AG09309 (cell line): ENCODE results near the gene LRRC27.

Experiments used
- DNase-seq: peaks from one replicate; pipeline ENCODE4 v3.0.0-alpha.2; 2010; ENCODE audit warnings: low read depth
- H3K4me3 ChIP-seq: 2 replicates; pipeline ENCODE4 v1.5.1; 2011; ENCODE audit warnings: mild to moderate bottlenecking, low read depth, low read length, moderate library complexity; ENCODE audit not compliant: control insufficient read depth
- CTCF ChIP-seq: IDR thresholded peaks from 2 replicates; pipeline ENCODE4 v1.5.1; 2011; ENCODE audit warnings: mild to moderate bottlenecking, low read depth, low read length, inconsistent platforms; ENCODE audit not compliant: insufficient read depth, control insufficient read depth; ENCODE audit errors: missing control alignments

LRRC27 gene

DNA sequence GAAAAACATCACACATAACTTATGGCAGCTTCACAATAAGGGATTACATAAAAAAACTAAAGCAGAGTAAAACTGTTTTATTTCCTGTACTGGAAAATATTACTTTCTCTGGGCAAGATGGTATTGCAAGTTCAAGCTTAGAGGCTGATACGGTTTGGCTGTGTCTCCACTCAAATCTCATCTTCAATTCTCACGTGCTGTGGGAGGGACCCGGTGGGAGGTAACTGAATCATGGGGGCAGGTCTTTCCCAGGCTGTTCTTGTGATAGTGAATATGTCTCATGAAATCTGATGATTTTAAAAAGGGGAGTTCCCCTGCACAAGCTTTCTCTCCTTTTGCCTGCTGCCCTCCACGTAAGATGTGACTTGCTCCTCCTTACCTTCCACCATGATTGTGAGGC lies 5.1 kb upstream of the LRRC27 start:
- H3K4me3 ChIP-seq, result no peak overlapping the region
- no peak for DNase-seq
- no peak for TF ChIP-seq CTCF

DNA sequence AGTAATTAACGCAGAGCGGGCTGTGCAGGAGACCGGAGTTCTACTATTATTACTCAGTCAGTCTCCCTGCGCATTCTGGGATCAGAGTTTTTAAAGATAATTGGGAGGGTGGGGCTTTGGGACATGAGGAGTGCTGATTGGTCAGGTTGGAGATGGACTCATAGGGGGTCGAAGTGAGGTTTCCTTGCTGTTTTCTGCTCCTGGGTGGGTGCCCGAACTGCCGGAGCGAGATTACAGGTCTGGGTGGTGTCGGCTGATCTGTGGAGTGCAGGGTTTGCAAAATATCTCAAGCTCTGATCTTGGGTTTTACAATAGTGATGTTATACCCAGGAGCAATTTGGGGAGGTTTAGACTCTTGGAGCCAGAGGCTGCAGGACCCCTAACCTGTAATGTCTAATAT lies 3.9 kb upstream of the LRRC27 start:
- H3K4me3 ChIP-seq, result no peak overlapping the region

DNA sequence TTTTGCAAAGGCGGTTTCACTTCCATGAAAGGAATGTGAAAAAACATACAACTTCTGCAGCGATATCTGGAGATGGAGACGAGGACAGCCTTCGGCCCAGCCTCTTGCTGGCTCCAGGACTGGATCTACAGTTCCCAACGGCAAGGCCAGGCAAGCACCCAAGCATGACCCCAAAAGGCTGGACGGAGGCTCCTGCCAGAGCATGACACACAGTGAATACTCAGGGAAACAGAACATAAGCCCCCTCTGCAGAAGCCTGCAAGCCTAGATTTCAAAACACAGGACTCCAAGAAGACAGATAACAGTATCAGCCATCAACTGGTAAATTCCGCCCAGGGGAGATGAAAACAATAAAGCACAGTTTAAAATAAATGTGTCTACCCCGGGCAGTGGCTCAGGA lies 3.3 kb upstream of the LRRC27 start:
- no peak for TF ChIP-seq CTCF
- H3K4me3 ChIP-seq, result no peak overlapping the region
- DNase-seq, result no peak

More for the DNA sequence above, 3.9 kb upstream of the LRRC27 start:
- no peak for DNase-seq
- no peak for TF ChIP-seq CTCF

GRCh38 chr10:132329565-132330485 lies 2.2 kb upstream of the LRRC27 start:
- TF ChIP-seq CTCF, result no peak
- H3K4me3 ChIP-seq, result peak overlapping the region; percentile 70
- peak; percentile 53 for DNase-seq

- H3K4me3 ChIP-seq, result peak overlapping the region; percentile 70
- no peak for TF ChIP-seq CTCF
- no peak for DNase-seq
Observed at GRCh38 chr10:132330486-132330833, 1.5 kb upstream of the LRRC27 start.

GRCh38 chr10:132332433-132332754 lies 401 bp downstream of the LRRC27 start:
- DNase-seq, result no peak
- peak overlapping the region; percentile 96 for H3K4me3 ChIP-seq
- no peak for TF ChIP-seq CTCF
